Keratinocyte (primary cell): ENCODE results near the gene ANKRD13A.

ENCODE experiments used
- CTCF ChIP-seq, 3 experiments: IDR thresholded peaks in 1 of 3; conservative IDR thresholded peaks in 1 of 3; optimal IDR thresholded peaks in 1 of 3; 2 replicates in 2 of 3; 3 replicates in 1 of 3; pipeline versions ENCODE3 to v1.5.1; 2011; ENCODE audit warnings: low read length in 3 of 3, mild to moderate bottlenecking in 3 of 3, moderate library complexity in 2 of 3, control low read depth in 1 of 3, inconsistent platforms in 1 of 3; ENCODE audit not compliant: insufficient read depth in 2 of 3; ENCODE audit errors: extremely low read depth in 1 of 3
- EZH2 ChIP-seq: IDR thresholded peaks from one replicate; pipeline ENCODE4 v1.6.1; 2012; ENCODE audit warnings: inconsistent platforms, mild to moderate bottlenecking, low read length, moderate library complexity

GRCh38 chr12:109997393-109997792 is 1.8 kb upstream of the ANKRD13A start:
- TF ChIP-seq EZH2 (no peak), CTCF (optimal IDR thresholded peaks at IDR 0.05 in 1 of 3, IDR thresholded peaks at IDR 0.05 in 1 of 3, conservative IDR thresholded peaks at IDR 0.05 in 1 of 3; ENCODE audit: extremely low read depth in 1 of 3, insufficient read depth in 2 of 3, low read length in 3 of 3) (no peak)
